SK-MEL-5 (cell line): ENCODE results near the gene GRSF1. TPM values are rescaled to one million over a fixed set of nuclear protein-coding genes. Genes with fewer than 3 reads are reported as not detected.
"Not testable (repeated sequence)": the region's sequence is repeated elsewhere in the genome, so short reads cannot be mapped to it uniquely, and the experiment has no call there.

Source experiments
- DNase-seq: peaks from one replicate; pipeline ENCODE4 v3.0.0-alpha.2; 2016; ENCODE audit warnings: low read depth, low spot score
- in situ Hi-C: cut with HindIII; loops from 2 replicates; pipeline ENCODE4 v1.10.0; 2016; ENCODE audit warnings: low sequenced_read_pairs, high pct_unique_total_duplicates, low pct_unique_long_range_greater_than_20kb
- total RNA-seq: library from RNA; depleted of rRNA; stranded (reverse); fragments of >200 nt; shearing (Covaris generic); gene quantifications from 2 replicates; pipeline ENCODE4 v1.2.3, GENCODE V29; 2014

GRSF1 gene
- total RNA-seq, 1 experiment from 2014 or later: 215 TPM

- in situ Hi-C loops, DNase-seq: not testable (repeated sequence)
Observed at GRCh38 chr4:70840137-70840536, 447 bp upstream of the GRSF1 start.

GRCh38 chr4:70838666-70839588 is 763 bp downstream of the GRSF1 start:
- DNase-seq: peak; percentile 39
- in situ Hi-C loops: no loop called here

- no peak for DNase-seq
- in situ Hi-C loops: no loop called here
Observed at GRCh38 chr4:70838204-70838603, 1.5 kb downstream of the GRSF1 start.

- no peak for DNase-seq
- in situ Hi-C loops: no loop called here
Observed at GRCh38 chr4:70836081-70836480, 3.6 kb downstream of the GRSF1 start.

- DNase-seq: no peak
- in situ Hi-C loops: no loop called here
Observed at GRCh38 chr4:70833675-70834074, 6.0 kb downstream of the GRSF1 start.

- in situ Hi-C loops: no loop called here
- no peak for DNase-seq
Observed at GRCh38 chr4:70831293-70831692, 8.4 kb downstream of the GRSF1 start.

- no peak for DNase-seq
- in situ Hi-C loops: no loop called here
Observed at GRCh38 chr4:70830054-70830453, 9.6 kb downstream of the GRSF1 start.

GRCh38 chr4:70829492-70829891 is 10.2 kb downstream of the GRSF1 start:
- in situ Hi-C loops: no loop called here
- DNase-seq: no peak

GRCh38 chr4:70829015-70829414 is 10.7 kb downstream of the GRSF1 start:
- DNase-seq: no peak
- in situ Hi-C loops: no loop called here

GRCh38 chr4:70818921-70819320 is 20.8 kb downstream of the GRSF1 start:
- no peak for DNase-seq
- in situ Hi-C loops: no loop called here

- no peak for DNase-seq
- in situ Hi-C loops: no loop called here
Observed at GRCh38 chr4:70818173-70818855, 21.4 kb downstream of the GRSF1 start.

- DNase-seq: no peak
- in situ Hi-C loops: no loop called here
Observed at GRCh38 chr4:70816894-70817293, 22.8 kb downstream of the GRSF1 start.

- no peak for DNase-seq
Observed at GRCh38 chr4:70815370-70815769, 24.3 kb downstream of the GRSF1 start.

GRCh38 chr4:70808151-70808550 is 31.5 kb downstream of the GRSF1 start:
- in situ Hi-C loops: no loop called here
- DNase-seq: no peak

More at GRCh38 chr4:70815370-70815769, 24.3 kb downstream of the GRSF1 start:
- in situ Hi-C loops: no loop called here

GRCh38 chr4:70802928-70803580 is 36.6 kb downstream of the GRSF1 start:
- no peak for DNase-seq
- in situ Hi-C loops: no loop called here

GRCh38 chr4:70801265-70801809 is 38.4 kb downstream of the GRSF1 start:
- no peak for DNase-seq
- in situ Hi-C loops: no loop called here

- DNase-seq: no peak
- in situ Hi-C loops: no loop called here
Observed at GRCh38 chr4:70793626-70794025, 46.1 kb downstream of the GRSF1 start.

- no peak for DNase-seq
- in situ Hi-C loops: no loop called here
Observed at GRCh38 chr4:70788733-70789132, 51.0 kb downstream of the GRSF1 start.
